DOHH2 (cell line): ENCODE data around the gene SLIT1.
A peak's percentile ranks its signal among the peaks of the same experiment; 100 is the strongest.

ENCODE experiments used
- H3F3A ChIP-seq: fragments of 200-600 bp; sonication (generic), shearing (Covaris generic); 2 replicates; pipeline ENCODE4 v1.6.0; 2016; ENCODE audit warnings: antibody characterized with exemption, mild to moderate bottlenecking; ENCODE audit not compliant: control insufficient read depth, insufficient read depth
- H3K27ac ChIP-seq: fragments of 200-600 bp; sonication (generic); 2 replicates; pipeline ENCODE4 v1.5.1; 2014; ENCODE audit warnings: low read depth, mild to moderate bottlenecking, low read length, moderate library complexity
- H3K27me3 ChIP-seq: fragments of 200-600 bp; sonication (generic); 2 replicates; pipeline ENCODE4 v1.6.1; 2014; ENCODE audit warnings: mild to moderate bottlenecking, low read length, mixed read lengths; ENCODE audit not compliant: control insufficient read depth
- H3K36me3 ChIP-seq: fragments of 200-600 bp; sonication (generic); 2 replicates; pipeline ENCODE4 v1.6.1; 2014; ENCODE audit warnings: mild to moderate bottlenecking, low read length, moderate library complexity, mixed read lengths; ENCODE audit not compliant: control insufficient read depth
- H3K4me1 ChIP-seq: fragments of 200-600 bp; sonication (generic); 2 replicates; pipeline ENCODE4 v1.6.1; 2014; ENCODE audit warnings: mild to moderate bottlenecking, low read length, mixed read lengths; ENCODE audit not compliant: control insufficient read depth
- H3K4me2 ChIP-seq: fragments of 200-600 bp; sonication (generic); 2 replicates; pipeline ENCODE4 v1.6.0; 2014; ENCODE audit warnings: mild to moderate bottlenecking, low read length, moderate library complexity
- H3K4me3 ChIP-seq: fragments of 200-600 bp; sonication (generic); 2 replicates; pipeline ENCODE4 v1.5.1; 2014; ENCODE audit warnings: mild to moderate bottlenecking, low read length, mixed read lengths
- H3K79me2 ChIP-seq: fragments of 200-600 bp; sonication (generic); 2 replicates; pipeline ENCODE4 v1.6.1; 2014; ENCODE audit warnings: mild to moderate bottlenecking, low read length, mixed read lengths; ENCODE audit not compliant: control insufficient read depth
- H3K9me2 ChIP-seq: fragments of 200-600 bp; sonication (generic); replicated peaks from 2 replicates; pipeline ENCODE4 v1.6.1; 2014; ENCODE audit warnings: mild to moderate bottlenecking, low read length, mixed read lengths; ENCODE audit not compliant: control insufficient read depth
- H3K9me3 ChIP-seq: fragments of 200-600 bp; sonication (generic); 2 replicates; pipeline ENCODE4 v1.6.1; 2014; ENCODE audit warnings: antibody characterized with exemption, low read length, mixed read lengths; ENCODE audit not compliant: control insufficient read depth, insufficient read depth
- H4K20me1 ChIP-seq: fragments of 200-600 bp; sonication (generic); 2 replicates; pipeline ENCODE4 v1.6.0; 2014; ENCODE audit warnings: low read depth, mild to moderate bottlenecking, antibody characterized with exemption, low read length, moderate library complexity; ENCODE audit not compliant: control insufficient read depth, insufficient read depth
- CTCF ChIP-seq: fragments of 200-600 bp; sonication (generic); IDR thresholded peaks from one replicate; pipeline ENCODE4 v1.5.1; 2014; ENCODE audit warnings: antibody characterized with exemption, mild to moderate bottlenecking, low read depth, low read length; ENCODE audit not compliant: poor library complexity, severe bottlenecking
- EZH2phosphoT487 ChIP-seq: fragments of 200-600 bp; sonication (generic); IDR thresholded peaks from 2 replicates; pipeline ENCODE4 v1.6.1; 2017; ENCODE audit warnings: borderline replicate concordance, mild to moderate bottlenecking, antibody characterized with exemption, low read length, moderate library complexity, mixed read lengths

SLIT1 gene

GRCh38 chr10:97120370-97120769 is 65.4 kb downstream of the SLIT1 start:
- Histone ChIP-seq H4K20me1 (no peaks in the 10 kb centered on the region), H3K9me3 (no peaks in the 10 kb centered on the region), H3K4me1 (no peaks in the 10 kb centered on the region), H3K4me3 (no peak overlapping the region), H3F3A (no peaks in the 10 kb centered on the region), H3K79me2 (no peaks in the 10 kb centered on the region), H3K9me2 (no peaks in the 10 kb centered on the region), H3K27ac (no peak overlapping the region), H3K27me3 (peaks cover 19% of the 10 kb centered on the region), H3K36me3 (no peaks in the 10 kb centered on the region), H3K4me2 (no peak overlapping the region)
- no peak for TF ChIP-seq CTCF
- TF ChIP-seq EZH2phosphoT487 = no peak

- no peaks in the 10 kb centered on the region for H3K79me2 ChIP-seq
- no peaks in the 10 kb centered on the region for H3K4me1 ChIP-seq
- H3K4me3 ChIP-seq = no peak overlapping the region
- H3K9me2 ChIP-seq = no peaks in the 10 kb centered on the region
- H3K4me2 ChIP-seq = no peak overlapping the region
- peaks cover 23% of the 10 kb centered on the region for H3K27me3 ChIP-seq
- no peaks in the 10 kb centered on the region for H4K20me1 ChIP-seq
- H3F3A ChIP-seq = no peaks in the 10 kb centered on the region
- H3K27ac ChIP-seq = no peak overlapping the region
- H3K9me3 ChIP-seq = no peaks in the 10 kb centered on the region
- TF ChIP-seq CTCF (no peak), EZH2phosphoT487 (no peak)
- H3K36me3 ChIP-seq = no peaks in the 10 kb centered on the region
These were observed 66.6 kb downstream of the SLIT1 start for GRCh38 chr10:97119058-97119745.

- no peaks in the 10 kb centered on the region for H4K20me1 ChIP-seq
- H3K79me2 ChIP-seq = no peaks in the 10 kb centered on the region
- H3K4me2 ChIP-seq = no peak overlapping the region
- H3K27me3 ChIP-seq = peaks cover 23% of the 10 kb centered on the region
- H3K9me3 ChIP-seq = no peaks in the 10 kb centered on the region
- H3F3A ChIP-seq = no peaks in the 10 kb centered on the region
- H3K36me3 ChIP-seq = no peaks in the 10 kb centered on the region
- no peaks in the 10 kb centered on the region for H3K4me1 ChIP-seq
- peak; percentile 58 for TF ChIP-seq CTCF
- TF ChIP-seq EZH2phosphoT487 = no peak
- no peak overlapping the region for H3K27ac ChIP-seq
- no peak overlapping the region for H3K4me3 ChIP-seq
- no peaks in the 10 kb centered on the region for H3K9me2 ChIP-seq
These were observed 68.4 kb downstream of the SLIT1 start for GRCh38 chr10:97117372-97117771.
